ENCODE measurements around the gene BCAS1.

BCAS1 gene, protein sequence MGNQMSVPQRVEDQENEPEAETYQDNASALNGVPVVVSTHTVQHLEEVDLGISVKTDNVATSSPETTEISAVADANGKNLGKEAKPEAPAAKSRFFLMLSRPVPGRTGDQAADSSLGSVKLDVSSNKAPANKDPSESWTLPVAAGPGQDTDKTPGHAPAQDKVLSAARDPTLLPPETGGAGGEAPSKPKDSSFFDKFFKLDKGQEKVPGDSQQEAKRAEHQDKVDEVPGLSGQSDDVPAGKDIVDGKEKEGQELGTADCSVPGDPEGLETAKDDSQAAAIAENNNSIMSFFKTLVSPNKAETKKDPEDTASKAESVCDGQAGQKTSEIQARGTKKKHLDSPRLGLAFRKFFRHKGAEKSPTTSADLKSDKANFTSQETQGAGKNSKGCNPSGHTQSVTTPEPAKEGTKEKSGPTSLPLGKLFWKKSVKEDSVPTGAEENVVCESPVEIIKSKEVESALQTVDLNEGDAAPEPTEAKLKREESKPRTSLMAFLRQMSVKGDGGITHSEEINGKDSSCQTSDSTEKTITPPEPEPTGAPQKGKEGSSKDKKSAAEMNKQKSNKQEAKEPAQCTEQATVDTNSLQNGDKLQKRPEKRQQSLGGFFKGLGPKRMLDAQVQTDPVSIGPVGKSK

DNA sequence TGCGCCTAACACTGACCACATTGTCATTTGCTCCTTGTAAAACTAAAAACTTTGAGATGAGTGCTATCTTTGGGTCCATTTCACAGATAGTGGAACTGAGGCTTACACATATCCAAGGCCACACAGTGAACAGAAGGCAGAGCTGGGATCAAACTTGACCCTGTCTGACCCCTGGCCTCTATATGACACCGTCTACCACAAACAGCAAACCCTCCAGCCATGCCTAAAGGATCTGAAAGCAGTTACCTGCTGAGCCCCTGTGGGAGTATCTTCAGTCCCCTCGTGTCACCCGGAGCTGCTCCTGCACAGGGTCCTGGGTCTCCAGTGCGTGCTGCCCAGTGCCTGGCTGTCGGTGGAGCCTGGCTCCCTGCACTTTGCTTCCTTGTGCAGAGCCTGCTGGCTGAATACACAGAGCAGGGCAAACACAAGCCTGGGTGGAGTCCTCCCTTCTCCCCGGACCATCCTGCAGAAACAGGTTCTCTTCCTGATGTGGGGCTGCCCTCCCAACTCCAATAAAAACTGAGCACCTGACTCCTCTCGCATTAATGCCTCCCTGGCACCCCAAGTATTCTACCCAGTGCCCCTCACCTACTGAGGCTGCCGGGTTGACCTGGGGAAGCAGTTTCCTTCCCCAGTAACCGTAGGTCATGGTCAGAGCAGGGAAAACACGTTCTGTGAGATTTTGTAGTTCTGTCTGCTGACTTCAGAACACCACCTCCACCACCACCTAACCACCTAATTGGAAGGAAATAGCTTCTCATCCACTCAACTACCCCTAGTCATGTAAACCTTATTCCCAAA lies at the start of gene BCAS1:
BCAS1 (minus strand) TSS at position 408 of the 801 bp plus-strand sequence. CDS start 11,876 bp downstream, outside the sequence.
- in situ Hi-C loops (cut with MboI; ENCODE audit: low sequenced_read_pairs), result loop anchor here (25.0 kb wide), 1 partner anchor 508 kb away; no protein-coding TSS in a partner anchor

DNA sequence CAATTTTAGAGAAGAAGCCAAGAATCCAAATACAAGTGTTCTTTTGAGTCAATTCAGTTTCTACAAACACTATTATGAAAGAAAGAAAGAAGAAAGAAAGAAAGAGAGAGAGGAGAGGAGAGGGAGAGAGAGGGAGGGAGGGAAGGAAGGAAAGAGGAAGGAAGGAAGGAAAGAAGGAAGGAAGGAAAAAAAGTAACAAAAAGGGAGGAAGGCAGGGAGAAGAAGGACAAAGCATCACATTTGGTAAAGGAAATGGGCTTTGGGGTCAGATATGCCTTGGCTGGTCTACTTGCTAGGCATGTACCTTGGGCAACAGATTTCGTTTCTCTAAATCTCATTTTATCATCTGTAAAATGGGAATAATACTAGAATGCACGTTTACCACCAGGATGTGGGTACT lies 49.4 kb upstream of the BCAS1 start:
- in situ Hi-C loops (cut with MboI; ENCODE audit: low sequenced_read_pairs), result no loop called here

- in situ Hi-C loops (cut with MboI; ENCODE audit: low sequenced_read_pairs), result no loop called here
Observed at GRCh38 chr20:54118220-54119001, 48.0 kb upstream of the BCAS1 start.

DNA sequence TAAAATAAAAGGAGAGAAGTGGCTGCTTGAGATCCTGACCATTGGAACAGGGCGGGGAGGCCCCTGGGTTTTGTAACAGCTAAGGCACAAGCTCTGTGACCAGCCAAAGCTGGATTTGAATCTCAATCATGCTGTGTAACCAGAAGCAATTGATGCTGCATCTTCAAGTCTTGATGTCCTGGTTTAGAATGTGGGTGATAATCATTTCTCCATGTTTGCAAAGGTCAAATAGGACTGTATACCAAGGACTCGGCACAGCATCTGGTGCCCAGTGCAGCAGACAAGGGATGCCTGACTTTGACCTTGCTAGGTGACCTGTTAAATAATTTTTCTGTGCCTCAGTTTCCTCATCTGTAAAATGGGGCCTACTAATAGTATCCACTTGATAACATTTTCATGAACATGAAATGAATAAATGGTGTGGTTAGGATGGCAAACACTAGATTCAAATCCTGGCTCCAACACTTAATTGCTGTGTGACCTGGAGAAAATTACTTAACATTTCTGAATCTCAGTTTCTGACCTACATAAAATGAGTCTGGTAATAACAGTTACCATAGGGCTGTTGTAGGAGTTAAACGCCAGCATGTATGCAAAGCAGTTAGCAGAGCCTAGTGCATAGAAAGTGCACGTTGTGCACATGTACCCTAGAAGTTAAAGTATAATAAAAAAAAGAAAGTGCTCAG lies 46.3 kb upstream of the BCAS1 start:
- in situ Hi-C loops (cut with MboI; ENCODE audit: low sequenced_read_pairs), result no loop called here

DNA sequence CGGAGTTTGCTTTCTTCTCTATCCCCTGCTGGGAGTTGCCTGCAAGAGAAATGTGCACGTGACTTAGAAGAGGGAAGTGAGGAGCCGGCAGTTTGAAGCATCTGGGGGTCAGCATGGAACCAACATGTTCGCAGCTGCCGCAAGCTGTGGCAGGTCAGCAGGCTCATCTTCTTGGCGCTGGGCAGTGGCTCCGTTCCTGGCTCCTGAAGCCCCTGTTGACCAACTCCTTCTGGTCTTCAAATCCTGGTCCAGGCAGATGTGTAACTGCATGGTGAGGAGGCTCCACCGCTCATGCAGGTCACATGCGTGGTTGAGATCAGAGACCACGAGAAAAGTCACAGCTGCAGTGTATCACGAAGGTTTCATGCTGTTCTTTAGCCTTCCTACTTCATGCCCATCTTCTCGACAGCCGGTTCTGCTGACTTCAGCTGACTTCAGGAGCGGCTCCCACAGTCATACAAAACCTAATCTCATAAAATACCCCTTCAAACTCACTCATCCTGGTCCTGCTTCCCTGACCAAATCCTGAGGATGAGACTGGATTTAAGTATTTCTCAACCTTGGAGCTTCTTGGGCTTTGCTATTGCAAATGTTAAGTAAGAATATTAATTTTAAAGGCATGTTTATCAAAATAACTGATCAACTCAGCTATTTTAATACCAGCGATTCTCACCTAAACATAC lies 44.9 kb upstream of the BCAS1 start:
- in situ Hi-C loops (cut with MboI; ENCODE audit: low sequenced_read_pairs), result no loop called here

DNA sequence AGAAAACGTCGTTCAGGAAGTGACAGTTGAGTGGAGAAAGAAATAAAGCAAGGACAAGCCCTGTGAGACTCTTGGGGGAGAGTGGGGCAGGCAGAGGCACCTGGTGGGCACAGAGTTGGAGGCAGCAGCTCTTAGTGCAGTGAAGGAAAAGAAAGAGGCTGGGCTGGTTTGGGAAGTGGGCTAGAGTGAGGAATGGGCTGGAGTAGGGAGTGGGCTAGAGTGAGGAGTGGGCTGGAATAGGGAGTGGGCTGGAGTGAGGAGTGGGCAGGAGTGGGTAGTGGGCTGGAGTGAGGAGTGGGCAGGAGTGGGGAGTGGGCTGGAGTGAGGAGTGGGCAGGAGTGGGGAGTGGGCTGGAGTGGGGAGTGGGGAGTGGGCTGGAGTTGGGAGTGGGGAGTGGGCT lies 43.7 kb upstream of the BCAS1 start:
- in situ Hi-C loops (cut with MboI; ENCODE audit: low sequenced_read_pairs), result no loop called here

- in situ Hi-C loops (cut with MboI; ENCODE audit: low sequenced_read_pairs), result no loop called here
Observed at GRCh38 chr20:54113566-54113965, 43.2 kb upstream of the BCAS1 start.

GRCh38 chr20:54112221-54112884 lies 42.0 kb upstream of the BCAS1 start:
- in situ Hi-C loops (cut with MboI; ENCODE audit: low sequenced_read_pairs), result no loop called here

GRCh38 chr20:54111460-54111859 lies 41.1 kb upstream of the BCAS1 start:
- in situ Hi-C loops (cut with MboI; ENCODE audit: low sequenced_read_pairs), result no loop called here

DNA sequence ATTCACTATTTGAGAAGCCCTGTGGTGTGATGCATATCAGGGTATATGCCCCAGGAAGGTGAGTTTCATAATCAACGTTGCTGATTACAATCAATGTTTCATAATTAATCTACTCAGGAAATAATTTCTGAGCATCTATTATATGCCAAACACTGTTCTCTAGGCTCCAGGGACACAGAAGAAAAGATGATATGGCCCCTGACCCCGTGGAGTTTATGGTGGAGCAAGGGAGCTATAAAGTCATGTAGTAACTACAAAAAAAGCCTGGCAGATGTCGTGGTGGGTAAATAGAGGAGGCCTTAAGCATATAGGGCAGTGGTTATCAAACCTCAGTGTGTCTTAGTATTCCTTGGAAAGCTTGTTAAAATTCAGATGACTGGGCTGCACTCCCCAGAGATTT lies 40.1 kb upstream of the BCAS1 start:
- in situ Hi-C loops (cut with MboI; ENCODE audit: low sequenced_read_pairs), result no loop called here

DNA sequence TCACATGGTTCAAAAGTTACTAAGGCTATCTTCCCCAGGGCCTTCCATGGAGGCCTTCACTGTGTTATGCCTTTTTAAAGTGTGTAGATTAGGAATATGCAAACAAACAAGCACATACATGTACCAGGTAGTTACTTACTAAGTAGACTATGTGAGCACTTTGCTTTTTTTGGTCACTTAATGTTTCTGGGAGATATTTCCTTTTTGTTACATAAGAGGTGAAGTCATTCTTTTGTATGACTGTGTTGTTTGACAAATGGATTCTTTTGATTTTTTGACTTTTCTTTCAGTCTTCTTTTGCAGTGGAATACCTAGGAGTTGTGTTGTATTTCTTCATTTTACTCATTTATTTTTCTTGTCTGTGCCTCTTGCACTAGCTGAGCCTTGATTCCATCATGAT lies 39.6 kb upstream of the BCAS1 start:
- in situ Hi-C loops (cut with MboI; ENCODE audit: low sequenced_read_pairs), result no loop called here

DNA sequence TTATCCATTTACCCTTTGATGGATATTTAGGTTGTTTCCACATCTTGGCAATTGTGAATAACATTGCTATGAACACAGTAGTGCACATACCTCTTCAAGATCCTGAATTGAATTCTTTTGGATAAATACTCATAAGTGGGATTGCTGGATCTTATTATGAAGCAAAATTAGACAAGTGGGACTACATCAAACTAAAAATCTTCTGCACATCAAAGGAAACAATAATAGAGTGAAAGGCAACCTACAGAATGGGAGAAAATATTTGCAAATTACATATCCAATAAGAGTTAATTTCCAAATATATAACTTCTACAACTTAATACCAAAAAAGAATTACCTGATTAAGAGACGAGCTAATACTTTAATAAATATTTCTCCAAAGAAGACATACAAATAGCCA lies 38.4 kb upstream of the BCAS1 start:
- in situ Hi-C loops (cut with MboI; ENCODE audit: low sequenced_read_pairs), result loop anchor here (10.0 kb wide), 1 partner anchor 526 kb away; no protein-coding TSS in a partner anchor

- in situ Hi-C loops (cut with MboI; ENCODE audit: low sequenced_read_pairs), result loop anchor here (10.0 kb wide), 1 partner anchor 527 kb away; no protein-coding TSS in a partner anchor
Observed at GRCh38 chr20:54108326-54108642, 37.9 kb upstream of the BCAS1 start.

- in situ Hi-C loops (cut with MboI; ENCODE audit: low sequenced_read_pairs), result loop anchor here (10.0 kb wide), 1 partner anchor 527 kb away; no protein-coding TSS in a partner anchor
Observed at GRCh38 chr20:54107600-54108325, 37.4 kb upstream of the BCAS1 start.

- in situ Hi-C loops (cut with MboI; ENCODE audit: low sequenced_read_pairs), result loop anchor here (10.0 kb wide), 1 partner anchor 528 kb away; no protein-coding TSS in a partner anchor
Observed at GRCh38 chr20:54107181-54107580, 36.8 kb upstream of the BCAS1 start.

DNA sequence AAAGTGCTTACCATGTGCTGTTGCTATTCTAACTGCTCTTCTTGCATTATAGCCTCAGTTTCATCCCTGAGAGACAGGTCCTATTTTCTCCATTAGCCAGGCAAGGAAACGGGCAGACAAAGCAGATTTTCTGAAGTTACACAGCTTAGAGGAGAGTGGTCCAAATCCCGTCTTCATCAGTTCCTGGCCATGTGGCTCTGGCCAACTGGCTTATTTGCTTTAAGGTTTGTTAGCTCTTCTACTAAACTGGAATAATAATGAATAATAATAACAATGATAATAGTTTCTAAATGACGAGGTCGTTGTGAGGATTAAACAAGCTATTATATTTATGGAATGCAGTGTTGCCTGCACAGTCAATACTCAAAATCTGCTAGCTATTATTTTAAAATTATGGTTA lies 35.8 kb upstream of the BCAS1 start:
- in situ Hi-C loops (cut with MboI; ENCODE audit: low sequenced_read_pairs), result loop anchor here (10.0 kb wide), 1 partner anchor 529 kb away; no protein-coding TSS in a partner anchor

DNA sequence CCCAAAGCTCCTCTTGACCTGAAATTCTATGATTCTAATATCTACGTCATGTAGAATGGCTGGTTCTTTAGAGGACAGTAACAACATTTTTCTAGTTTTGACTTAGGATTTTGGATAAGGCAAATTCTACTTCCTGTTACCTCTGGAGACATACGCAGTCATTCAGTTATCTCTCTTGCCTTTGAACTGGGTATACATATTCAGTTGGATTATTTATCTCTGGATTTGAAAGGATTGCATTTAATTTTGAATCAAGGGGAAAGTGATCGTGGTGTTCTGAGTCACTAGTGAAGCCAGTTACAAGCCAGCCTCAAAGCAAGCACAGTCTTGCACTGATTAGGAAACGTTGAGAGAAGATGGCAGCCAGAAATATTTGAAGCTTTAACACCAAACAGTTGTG lies 35.3 kb upstream of the BCAS1 start:
- in situ Hi-C loops (cut with MboI; ENCODE audit: low sequenced_read_pairs), result loop anchor here (10.0 kb wide), 1 partner anchor 529 kb away; no protein-coding TSS in a partner anchor

GRCh38 chr20:54104781-54105180 lies 34.4 kb upstream of the BCAS1 start:
- in situ Hi-C loops (cut with MboI; ENCODE audit: low sequenced_read_pairs), result loop anchor here (10.0 kb wide), 1 partner anchor 530 kb away; no protein-coding TSS in a partner anchor
